H1 (cell line): ENCODE results near the gene CYTIP. TPM values are rescaled to one million over a fixed set of nuclear protein-coding genes. Genes with fewer than 3 reads are reported as not detected.

Source experiments
- CTCF ChIA-PET: fragments of 300-600 bp; sonication (Branson Sonifier 250); formaldehyde crosslinking; loops from one replicate; lab custom pipeline; 2021; ENCODE audit not compliant: partially characterized antibody; lab: Charles Lee
- POLR2A ChIA-PET: fragments of 300-600 bp; sonication (Branson Sonifier 250); formaldehyde crosslinking; loops from one replicate; lab custom pipeline; 2021; ENCODE audit warnings: inconsistent platforms; ENCODE audit not compliant: partially characterized antibody; lab: Charles Lee
- DNase-seq, 2 experiments: peaks; one replicate each; pipeline versions ENCODE4 v3.0.0 to v3.0.0-alpha.2; 2010 to 2022; ENCODE audit warnings: low spot score in 2 of 2, low read depth in 1 of 2, mixed read lengths in 1 of 2
- FAIRE-seq: peaks from 2 replicates; lab custom pipeline; 2011; peaks lifted over from hg19 to GRCh38; lab: Jason Lieb, UNC
- H2AFZ ChIP-seq: 2 replicates; pipeline ENCODE4 v1.8.1; 2012; ENCODE audit warnings: low read length, inconsistent platforms
- H2AK5ac ChIP-seq: 2 replicates; pipeline ENCODE4 v1.6.1; 2013; ENCODE audit warnings: low read depth, low read length
- H2BK120ac ChIP-seq: replicated peaks from 2 replicates; pipeline ENCODE3; 2013; ENCODE audit warnings: low read depth, low read length, inconsistent platforms
- H2BK12ac ChIP-seq: 2 replicates; pipeline ENCODE4 v1.6.1; 2013; ENCODE audit warnings: low read depth, low read length
- H2BK15ac ChIP-seq: 2 replicates; pipeline ENCODE4 v1.6.1; 2013; ENCODE audit warnings: low read length
- H2BK20ac ChIP-seq: 2 replicates; pipeline ENCODE4 v1.6.1; 2013; ENCODE audit warnings: low read length
- H2BK5ac ChIP-seq: 2 replicates; pipeline ENCODE4 v1.6.1; 2013; ENCODE audit warnings: low read depth, low read length
- H3K14ac ChIP-seq: 2 replicates; pipeline ENCODE4 v1.6.1; 2013; ENCODE audit warnings: inconsistent platforms; ENCODE audit not compliant: insufficient read length
- H3K18ac ChIP-seq: 2 replicates; pipeline ENCODE4 v1.6.1; 2013; ENCODE audit warnings: low read length; ENCODE audit errors: extremely low read depth
- H3K23ac ChIP-seq: 2 replicates; pipeline ENCODE4 v1.6.1; 2013; ENCODE audit warnings: inconsistent platforms; ENCODE audit not compliant: insufficient read length
- H3K23me2 ChIP-seq: 2 replicates; pipeline ENCODE4 v1.6.1; 2013; ENCODE audit warnings: low read depth, low read length
- H3K27ac ChIP-seq: 2 replicates; pipeline ENCODE4 v1.6.1; 2011; ENCODE audit warnings: low read depth, low read length, inconsistent platforms
- H3K27me3 ChIP-seq, 4 experiments: replicated peaks in 1 of 4; 1 replicate in 1 of 4; 2 replicates in 3 of 4; pipeline versions ENCODE4 v1.6.1 to v1.8.1; 2011 to 2013; ENCODE audit warnings: low read length in 3 of 4, mild to moderate bottlenecking in 3 of 4, inconsistent platforms in 2 of 4, mixed read lengths in 2 of 4, moderate library complexity in 1 of 4; ENCODE audit not compliant: control insufficient read depth in 3 of 4, insufficient read depth in 3 of 4; ENCODE audit errors: extremely low read depth in 1 of 4
- H3K36me3 ChIP-seq, 4 experiments: 2 replicates each; pipeline versions ENCODE4 v1.6.1 to v1.8.1; 2011 to 2013; ENCODE audit warnings: mild to moderate bottlenecking in 4 of 4, low read length in 3 of 4, moderate library complexity in 2 of 4, control low read depth in 1 of 4, inconsistent platforms in 1 of 4; ENCODE audit not compliant: insufficient read depth in 4 of 4, control insufficient read depth in 2 of 4
- H3K4ac ChIP-seq: replicated peaks from 2 replicates; pipeline ENCODE3; 2013; ENCODE audit warnings: low read length, low read depth, mixed read lengths, inconsistent platforms; ENCODE audit not compliant: insufficient read length
- H3K4me1 ChIP-seq, 4 experiments: replicated peaks in 1 of 4; 1 replicate in 1 of 4; 2 replicates in 3 of 4; pipeline versions ENCODE4 v1.6.1 to v1.8.1; 2011 to 2013; ENCODE audit warnings: low read length in 3 of 4, inconsistent platforms in 2 of 4, mixed read lengths in 1 of 4; ENCODE audit not compliant: insufficient read depth in 4 of 4, control insufficient read depth in 3 of 4
- H3K4me2 ChIP-seq, 2 experiments: 2 replicates each; pipeline versions ENCODE4 v1.6.1 to v1.8.1; 2011 to 2013; ENCODE audit warnings: low read depth in 2 of 2, low read length in 2 of 2, control low read depth in 1 of 2, inconsistent platforms in 1 of 2, mild to moderate bottlenecking in 1 of 2; ENCODE audit not compliant: insufficient read depth in 1 of 2
- H3K4me3 ChIP-seq, 4 experiments: fragments of 200-600, 300-600 bp in 1 of 4; sonication (generic), shearing (Covaris generic), sonication (Bioruptor Twin) in 1 of 4; 2 replicates each; pipeline versions ENCODE4 v1.5.1 to v1.8.1; 2011 to 2016; ENCODE audit warnings: low read length in 4 of 4, low read depth in 3 of 4, control low read depth in 2 of 4, inconsistent platforms in 2 of 4, mild to moderate bottlenecking in 2 of 4, mixed read lengths in 1 of 4, moderate library complexity in 1 of 4; ENCODE audit not compliant: insufficient read depth in 2 of 4; ENCODE audit errors: extremely low read depth in 1 of 4
- H3K56ac ChIP-seq: replicated peaks from 2 replicates; pipeline ENCODE3; 2013; ENCODE audit warnings: low read depth, mild to moderate bottlenecking, mixed read lengths, low read length, inconsistent platforms; ENCODE audit not compliant: insufficient read length
- H3K79me1 ChIP-seq: 2 replicates; pipeline ENCODE4 v1.6.1; 2013; ENCODE audit warnings: low read depth, low read length, control low read depth
- H3K79me2 ChIP-seq, 2 experiments: 2 replicates each; pipeline versions ENCODE4 v1.6.1 to v1.8.1; 2012 to 2013; ENCODE audit warnings: low read length in 2 of 2, mild to moderate bottlenecking in 2 of 2, inconsistent platforms in 1 of 2; ENCODE audit not compliant: insufficient read depth in 2 of 2, control insufficient read depth in 1 of 2
- H3K9ac ChIP-seq, 4 experiments: replicated peaks in 1 of 4; 1 replicate in 1 of 4; 2 replicates in 3 of 4; pipeline versions ENCODE4 v1.6.1 to v1.8.1; 2011 to 2013; ENCODE audit warnings: low read depth in 3 of 4, low read length in 3 of 4, control low read depth in 2 of 4, mild to moderate bottlenecking in 2 of 4, moderate library complexity in 2 of 4, inconsistent platforms in 1 of 4; ENCODE audit errors: extremely low read depth in 1 of 4
- H3K9me3 ChIP-seq, 2 experiments: 2 replicates each; pipeline versions ENCODE4 v1.6.1 to v1.8.1; 2012 to 2013; ENCODE audit warnings: mild to moderate bottlenecking in 2 of 2, moderate library complexity in 2 of 2, control low read depth in 1 of 2, inconsistent platforms in 1 of 2, low read depth in 1 of 2, low read length in 1 of 2, mixed read lengths in 1 of 2; ENCODE audit not compliant: insufficient read depth in 2 of 2
- H4K20me1 ChIP-seq, 2 experiments: replicated peaks in 1 of 2; 2 replicates each; pipeline versions ENCODE3 to v1.8.1; 2011 to 2013; ENCODE audit warnings: inconsistent platforms in 2 of 2, low read length in 2 of 2, mild to moderate bottlenecking in 1 of 2; ENCODE audit not compliant: insufficient read depth in 2 of 2, control insufficient read depth in 1 of 2
- H4K5ac ChIP-seq: 2 replicates; pipeline ENCODE4 v1.6.1; 2013; ENCODE audit warnings: low read length, low read depth, mixed read lengths, inconsistent platforms; ENCODE audit not compliant: insufficient read length
- H4K8ac ChIP-seq: 2 replicates; pipeline ENCODE4 v1.8.0; 2013; ENCODE audit warnings: mild to moderate bottlenecking, moderate library complexity, low read length, inconsistent platforms; ENCODE audit not compliant: insufficient read depth; ENCODE audit errors: extremely low read depth
- H4K91ac ChIP-seq: replicated peaks from 2 replicates; pipeline ENCODE3; 2013; ENCODE audit warnings: low read length, mixed read lengths, inconsistent platforms; ENCODE audit not compliant: insufficient read length
- CREB1 ChIP-seq: IDR thresholded peaks from 2 replicates; pipeline ENCODE4 v1.6.1; 2012; ENCODE audit warnings: inconsistent platforms
- GABPA ChIP-seq: IDR thresholded peaks from 2 replicates; pipeline ENCODE4 v1.6.1; 2011; ENCODE audit warnings: mild to moderate bottlenecking, low read length, moderate library complexity, borderline replicate concordance; ENCODE audit not compliant: insufficient read depth
- JUND ChIP-seq: IDR thresholded peaks from 2 replicates; pipeline ENCODE4 v1.6.1; 2011; ENCODE audit warnings: mild to moderate bottlenecking, improper control_type of control experiment, low read length
- KDM1A ChIP-seq: fragments of 200-600, 300-600 bp; sonication (generic); IDR thresholded peaks from 2 replicates; pipeline ENCODE4 v1.7.1; 2016; ENCODE audit warnings: mild to moderate bottlenecking, low read length, borderline replicate concordance
- KDM4A ChIP-seq: IDR thresholded peaks from one replicate; pipeline ENCODE4 v1.7.1; 2012; ENCODE audit warnings: low read depth, mild to moderate bottlenecking, moderate library complexity, low read length, inconsistent platforms; ENCODE audit not compliant: severe bottlenecking
- KDM5A ChIP-seq: fragments of 200-600 bp; IDR thresholded peaks from 2 replicates; pipeline ENCODE4 v1.7.1; 2012; ENCODE audit warnings: mild to moderate bottlenecking, low read length, inconsistent platforms, mixed read lengths
- MAFK ChIP-seq: IDR thresholded peaks from 2 replicates; pipeline ENCODE4 v1.6.1; 2012; ENCODE audit warnings: low read depth, mild to moderate bottlenecking, improper control_type of control experiment, low read length
- POLR2A ChIP-seq, 2 experiments: IDR thresholded peaks; 1 replicate in 1 of 2; 2 replicates in 1 of 2; pipeline ENCODE4 v1.6.1; 2011; ENCODE audit warnings: low read depth in 2 of 2, low read length in 2 of 2, mild to moderate bottlenecking in 2 of 2; ENCODE audit errors: control extremely low read depth in 1 of 2
- POU5F1 ChIP-seq: IDR thresholded peaks from 2 replicates; pipeline ENCODE4 v1.6.1; 2011; ENCODE audit warnings: low read depth, mild to moderate bottlenecking, low read length, moderate library complexity
- SAP30 ChIP-seq: fragments of 300-600 bp; sonication (generic); IDR thresholded peaks from 2 replicates; pipeline ENCODE4 v1.7.1; 2012; ENCODE audit warnings: low read length, moderate library complexity, mild to moderate bottlenecking, inconsistent platforms; ENCODE audit not compliant: insufficient read depth, insufficient replicate concordance
- SP2 ChIP-seq: IDR thresholded peaks from 2 replicates; pipeline ENCODE4 v1.6.1; 2012; ENCODE audit warnings: mild to moderate bottlenecking, low read length, inconsistent platforms
- TCF12 ChIP-seq: IDR thresholded peaks from 2 replicates; pipeline ENCODE4 v1.6.1; 2011; ENCODE audit warnings: low read depth, mild to moderate bottlenecking, low read length
- WGBS, 2 experiments: shearing (Covaris generic) in 1 of 2; methylation state at CpG; one replicate each; pipeline versions ENCODE4 v1.1.6 to v1.1.7; 2013 to 2015; ENCODE audit warnings: low lambda C conversion rate in 2 of 2, mixed read lengths in 2 of 2, inconsistent platforms in 1 of 2, low coverage in 1 of 2, missing lambda C conversion rate in 1 of 2; ENCODE audit not compliant: insufficient replicate concordance in 2 of 2, insufficient coverage in 1 of 2, insufficient read length in 1 of 2; ENCODE audit errors: extremely low coverage in 1 of 2, missing lambda C conversion rate in 1 of 2; 5-methylcytosine and 5-hydroxymethylcytosine counted together
- polyA plus RNA-seq, 7 experiments: library from polyadenylated mRNA; depleted of rRNA in 3 of 7; stranded (reverse) in 5 of 7; unstranded in 2 of 7; fragments of >200 nt in 5 of 7; fragments of 200-250 nt in 2 of 7; gene quantifications; 1 replicate in 5 of 7; 2 replicates in 1 of 7; 4 replicates in 1 of 7; pipeline versions ENCODE4 v1.2.1 to v1.2.3, GENCODE V29; 2011 to 2013; ENCODE audit warnings: missing spikeins in 2 of 7, mixed read lengths in 2 of 7
- total RNA-seq: library from RNA; stranded (reverse); fragmentation: NEBNext Ultra II Directional; extraction: Animal tissue kit (Norgen Biotek cat#: 25700); gene quantifications from 2 replicates; pipeline ENCODE4 v1.2.1, GENCODE V29; 2021
- TF ChIP-seq, protein P1 (sequence below): IDR thresholded peaks from 2 replicates; pipeline ENCODE4 v1.6.1; 2011; ENCODE audit warnings: low read depth, mild to moderate bottlenecking, low read length; ENCODE audit not compliant: insufficient read depth

The CYTIP gene
- total and polyA plus RNA-seq, 2 of the 8 experiments (the other 6 are each of a cell fraction or from before 2014, with no cell fraction given), result 0.12 TPM; not detected in 1

DNA sequence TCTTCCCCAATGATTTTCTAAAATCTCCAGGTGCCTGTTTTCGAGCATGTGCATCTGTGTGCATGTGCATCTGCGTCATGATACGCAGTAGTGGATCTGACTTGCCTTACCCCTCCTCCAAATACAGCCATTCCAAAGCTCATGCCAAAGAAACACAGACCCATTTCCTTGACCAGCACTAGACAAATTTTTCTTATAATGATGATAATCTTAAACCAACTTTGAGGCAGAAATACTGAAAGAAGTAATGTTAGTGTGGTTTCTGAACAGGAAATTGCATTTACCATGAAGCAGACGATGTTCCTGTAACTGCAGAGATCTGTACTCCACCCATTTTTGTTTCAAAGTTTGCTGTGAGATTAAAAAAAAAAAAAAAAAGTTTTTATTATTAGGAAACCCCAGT lies 25.6 kb downstream of the CYTIP start:
- DNase-seq, result no peak
- Histone ChIP-seq H3K18ac (no peak overlapping the region), H2BK5ac (no peak overlapping the region), H3K23ac (no peak overlapping the region), H2BK15ac (no peak overlapping the region), H3K36me3 (no peaks in the 10 kb centered on the region), H4K91ac (no peak overlapping the region), H2BK12ac (no peak overlapping the region), H3K9ac (no peak overlapping the region), H3K27ac (no peak overlapping the region), H3K4ac (no peak overlapping the region), H3K4me3 (no peak overlapping the region), H3K27me3 (no peaks in the 10 kb centered on the region), H4K5ac (no peak overlapping the region), H2AK5ac (no peak overlapping the region), H2AFZ (no peak overlapping the region), H4K20me1 (no peaks in the 10 kb centered on the region), H3K4me1 (no peaks in the 10 kb centered on the region), H2BK120ac (no peak overlapping the region), H2BK20ac (no peak overlapping the region), H3K9me3 (no peaks in the 10 kb centered on the region), H3K14ac (no peak overlapping the region), H3K79me1 (no peaks in the 10 kb centered on the region), H3K23me2 (no peaks in the 10 kb centered on the region), H3K56ac (no peak overlapping the region), H3K79me2 (no peaks in the 10 kb centered on the region), H3K4me2 (no peak overlapping the region), H4K8ac (no peak overlapping the region)
- POLR2A ChIA-PET, result no interaction called here
- no peak for TF ChIP-seq SP2
- no peak for TF ChIP-seq SAP30
- no peak for TF ChIP-seq KDM1A
- TF ChIP-seq KDM4A, result no peak
- no peak for TF ChIP-seq GABPA
- TF ChIP-seq CREB1, result no peak
- TF ChIP-seq KDM5A, result no peak
- no peak for TF ChIP-seq TCF12
- no peak for TF ChIP-seq JUND
- TF ChIP-seq, protein P1, sequence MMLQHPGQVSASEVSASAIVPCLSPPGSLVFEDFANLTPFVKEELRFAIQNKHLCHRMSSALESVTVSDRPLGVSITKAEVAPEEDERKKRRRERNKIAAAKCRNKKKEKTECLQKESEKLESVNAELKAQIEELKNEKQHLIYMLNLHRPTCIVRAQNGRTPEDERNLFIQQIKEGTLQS, result no peak
- no peak for TF ChIP-seq MAFK
- TF ChIP-seq POU5F1, result no peak
- no peak for TF ChIP-seq POLR2A (IDR thresholded peaks at IDR 0.05; ENCODE audit: control extremely low read depth in 1 of 2, low read depth in 2 of 2, low read length in 2 of 2)
- CTCF ChIA-PET, result interaction anchor here (0.6 to 1.3 kb wide), 2 partner anchors 91 to 873 kb away, joined by 3 to 5 read pairs; no protein-coding TSS in a partner anchor
- WGBS, 2 experiments, result 99% methylated on average over 4 of the region's 4 CpGs; no CpG with 5 or more reads in 1 of the 2 experiments
- FAIRE-seq, result no peak
